Measurements from ENCODE around the gene METTL6. TPM values are rescaled to one million over a fixed set of nuclear protein-coding genes. Genes with fewer than 3 reads are reported as not detected.

The METTL6 gene
- total and polyA plus RNA-seq, 12 donors: 6.2 to 34.2 (median 13.1) TPM

GRCh38 chr3:15377961-15378791 lies 49.2 kb downstream of the METTL6 start:
- H3K9me3 ChIP-seq (replicated peaks in 1 of 3): no peaks in the 10 kb centered on the region
- no peak overlapping the region for H3K4me3 ChIP-seq
- intact Hi-C loops (cut with DNase I): loop anchor here in 1 of 2 donors (5.0 kb wide), 2 partner anchors 41 to 111 kb away; no protein-coding TSS in a partner anchor
- WGBS, 4 donors: 11 to 15% (median 13%) methylated on average over 16 of the region's 16 CpGs
- peak overlapping the region; percentile 63 to 94 (median 80) for H3K27ac ChIP-seq
- peak; percentile 85 to 97 (median 93) for TF ChIP-seq CTCF (IDR thresholded peaks at IDR 0.05)
- no peak for TF ChIP-seq POLR2A (IDR thresholded peaks at IDR 0.05)
- no peaks in the 10 kb centered on the region for H3K36me3 ChIP-seq (replicated peaks in 1 of 2)
- H3K4me1 ChIP-seq (replicated peaks in 1 of 2): peaks cover 12 to 18% of the 10 kb centered on the region in 2 donors
- H3K27me3 ChIP-seq: no peaks in the 10 kb centered on the region
- DNase-seq: peak; percentile 97 to 99 (median 99)

GRCh38 chr3:15375461-15376000 lies 51.8 kb downstream of the METTL6 start:
- H3K36me3 ChIP-seq (replicated peaks in 1 of 2): no peaks in the 10 kb centered on the region
- H3K27me3 ChIP-seq: no peaks in the 10 kb centered on the region
- H3K4me1 ChIP-seq (replicated peaks in 1 of 2): peaks cover 5 to 6% of the 10 kb centered on the region in 2 donors
- TF ChIP-seq POLR2A (IDR thresholded peaks at IDR 0.05) (no peak), CTCF (IDR thresholded peaks at IDR 0.05) (no peak)
- no peaks in the 10 kb centered on the region for H3K9me3 ChIP-seq (replicated peaks in 1 of 3)
- WGBS, 4 donors: 90 to 96% (median 95%) methylated on average over 22 of the region's 22 CpGs
- no peak for DNase-seq
- no peak overlapping the region for H3K27ac ChIP-seq
- intact Hi-C loops (cut with DNase I): loop anchor here in 1 of 2 donors (5.0 kb wide), 2 partner anchors 38 to 108 kb away; no protein-coding TSS in a partner anchor
- no peak overlapping the region for H3K4me3 ChIP-seq

GRCh38 chr3:15372918-15373317 lies 54.4 kb downstream of the METTL6 start:
- intact Hi-C loops (cut with DNase I): no loop called here
- Histone ChIP-seq H3K9me3 (replicated peaks in 1 of 3) (no peaks in the 10 kb centered on the region), H3K4me1 (replicated peaks in 1 of 2) (peaks cover 4% of the 10 kb centered on the region in 2 donors), H3K27me3 (no peaks in the 10 kb centered on the region), H3K36me3 (replicated peaks in 1 of 2) (no peaks in the 10 kb centered on the region), H3K4me3 (no peak overlapping the region), H3K27ac (no peak overlapping the region)
- TF ChIP-seq CTCF (IDR thresholded peaks at IDR 0.05): no peak
- TF ChIP-seq POLR2A (IDR thresholded peaks at IDR 0.05): no peak
- WGBS, 4 donors: 84 to 89% (median 86%) methylated on average over 4 of the region's 4 CpGs
- no peak for DNase-seq

- intact Hi-C loops (cut with DNase I): no loop called here
- DNase-seq: no peak
- Histone ChIP-seq H3K27me3 (no peaks in the 10 kb centered on the region), H3K27ac (peak overlapping the region in 1 of 5 donors; percentile 32), H3K36me3 (replicated peaks in 1 of 2) (no peaks in the 10 kb centered on the region), H3K4me1 (replicated peaks in 1 of 2) (peaks cover 0 to 6% of the 10 kb centered on the region in 2 donors), H3K4me3 (no peak overlapping the region), H3K9me3 (replicated peaks in 1 of 3) (no peaks in the 10 kb centered on the region)
- no peak for TF ChIP-seq POLR2A (IDR thresholded peaks at IDR 0.05)
- WGBS, 4 donors: 73 to 84% (median 79%) methylated on average over 6 of the region's 6 CpGs
Measured at GRCh38 chr3:15368561-15369135, 58.7 kb downstream of the METTL6 start.

Measured in adrenal gland (tissue), 12 donors.